Activated CD8-positive, alpha-beta memory T cell treated with anti-CD3 and anti-CD28 coated beads, Interleukin-2, amount 50 U/mL, for 24 hours (primary cell): ENCODE measurements around the gene HOXA1.
"Not testable (repeated sequence)": the region's sequence is repeated elsewhere in the genome, so short reads cannot be mapped to it uniquely, and the experiment has no call there.

Experiments used
- DNase-seq: peaks from one replicate; pipeline ENCODE4 v3.0.0-alpha.2; 2020; ENCODE audit errors: extremely low read depth

HOXA1 gene

GRCh38 chr7:27046854-27047549, 48.8 kb downstream of the HOXA1 start:
- DNase-seq = no peak

- DNase-seq = not testable (repeated sequence)
Observed at GRCh38 chr7:27045972-27046371, 49.8 kb downstream of the HOXA1 start.

GRCh38 chr7:27045066-27045465, 50.7 kb downstream of the HOXA1 start:
- DNase-seq = not testable (repeated sequence)
